Prostate gland (tissue), 2 donors: ENCODE measurements around the gene TF.

ENCODE experiments used
- CTCF ChIP-seq, 4 experiments: fragments of 200-600 bp in 2 of 4; fragments of 450-650 bp in 2 of 4; sonication (generic) in 2 of 4; IDR thresholded peaks; 1 replicate in 3 of 4; 2 replicates in 1 of 4; pipeline ENCODE4 v1.5.1; 2016 to 2019; ENCODE audit warnings: antibody characterized with exemption in 4 of 4, mild to moderate bottlenecking in 2 of 4, moderate library complexity in 2 of 4
- POLR2A ChIP-seq: fragments of 450-650 bp; IDR thresholded peaks from one replicate; pipeline ENCODE4 v1.6.1; 2016; ENCODE audit warnings: antibody characterized with exemption, mild to moderate bottlenecking

- TF ChIP-seq POLR2A, result no peak
- TF ChIP-seq CTCF (IDR thresholded peaks at IDR 0.05), result no peak
Measured at GRCh38 chr3:133779626-133780203, 33.5 kb downstream of the TF start.
